Esophagus muscularis mucosa (tissue), 4 donors: Measurements from ENCODE around the gene MID1.

ENCODE experiments used
- CTCF ChIP-seq, 3 experiments: fragments of 200-600 bp in 2 of 3; fragments of 450-650 bp in 1 of 3; sonication (generic) in 2 of 3; IDR thresholded peaks; one replicate each; pipeline ENCODE4 v1.5.1; 2017 to 2019; ENCODE audit warnings: antibody characterized with exemption in 3 of 3, mild to moderate bottlenecking in 2 of 3, moderate library complexity in 1 of 3
- EP300 ChIP-seq: sonication (generic); formaldehyde crosslinking; IDR thresholded peaks from one replicate; pipeline ENCODE4 v1.6.1; 2017; ENCODE audit warnings: antibody characterized with exemption
- POLR2A ChIP-seq: fragments of 450-650 bp; IDR thresholded peaks from one replicate; pipeline ENCODE4 v1.6.1; 2017; ENCODE audit warnings: antibody characterized with exemption, moderate library complexity, mild to moderate bottlenecking, low read depth

- TF ChIP-seq CTCF (IDR thresholded peaks at IDR 0.05) (no peak), POLR2A (no peak), EP300 (no peak)
Measured at GRCh38 chrX:10666102-10666501, 45.7 kb upstream of the MID1 start.
